HCT116 (cell line): ENCODE results near the gene EGFR. TPM values are rescaled to one million over a fixed set of nuclear protein-coding genes. Genes with fewer than 3 reads are reported as not detected.

ENCODE experiments used
- ATAC-seq: fragments of 200-7000 bp; cut with Tn5 transposase; 2 replicates; pipeline ENCODE4 v1.9.1; 2020; ENCODE audit warnings: mild to moderate bottlenecking, moderate library complexity
- BruUV-seq: library from RNA; stranded (reverse); fragments of 400-500 nt; replicated peaks from 2 replicates; lab custom pipeline; 2021; lab: Mats Ljungman, UMichigan
- CTCF ChIA-PET: fragments of 300-600 bp; sonication (Branson Sonifier 250); formaldehyde crosslinking; loops from one replicate; lab custom pipeline; 2021; ENCODE audit warnings: antibody characterized with exemption; lab: Charles Lee
- POLR2A ChIA-PET: fragments of 300-600, 350-600 bp; sonication (Branson Sonifier 250); formaldehyde crosslinking; loops from one replicate; lab custom pipeline; 2021; ENCODE audit warnings: antibody characterized with exemption; lab: Charles Lee
- RAD21 ChIA-PET, 2 experiments: fragments of 300-600 bp; sonication (Branson Sonifier 250); formaldehyde crosslinking; loops; one replicate each; lab custom pipeline; 2023; ENCODE audit warnings: low total read pairs in 2 of 2; ENCODE audit not compliant: uncharacterized antibody in 2 of 2, unreplicated experiment in 2 of 2, low non-redundant PET in 1 of 2; lab: Charles Lee
- DNase-seq: peaks from one replicate; pipeline ENCODE4 v3.0.0-alpha.2; 2010; ENCODE audit warnings: low read depth, low spot score
- H2AFZ ChIP-seq: fragments of 200-600 bp; shearing (Covaris generic), sonication (generic); 2 replicates; pipeline ENCODE4 v1.6.1; 2017; ENCODE audit warnings: low read depth, mixed run types, mixed read lengths, antibody characterized with exemption, low read length; ENCODE audit not compliant: poor library complexity, severe bottlenecking
- H3K27ac ChIP-seq: 2 replicates; pipeline ENCODE4 v1.5.1; 2012; ENCODE audit warnings: low read depth, low read length
- H3K27me3 ChIP-seq: fragments of 200-600 bp; sonication (generic); 2 replicates; pipeline ENCODE4 v1.6.1; 2016; ENCODE audit warnings: mixed run types, low read length, mixed read lengths; ENCODE audit not compliant: insufficient read depth
- H3K36me3 ChIP-seq, 2 experiments: fragments of 200-500 bp in 1 of 2; fragments of 200-600 bp in 1 of 2; sonication (Bioruptor generic) in 1 of 2; sonication (generic) in 1 of 2; 2 replicates each; pipeline versions ENCODE4 v1.5.1 to v1.6.1; 2014 to 2016; ENCODE audit warnings: low read length in 2 of 2, inconsistent platforms in 1 of 2, mixed read lengths in 1 of 2, mixed run types in 1 of 2; ENCODE audit not compliant: insufficient read depth in 2 of 2, control insufficient read depth in 1 of 2
- H3K4me1 ChIP-seq, 2 experiments: fragments of 200-600 bp in 1 of 2; sonication (generic) in 1 of 2; 2 replicates each; pipeline versions ENCODE4 v1.5.1 to v1.6.1; 2012 to 2017; ENCODE audit warnings: low read length in 2 of 2, inconsistent platforms in 1 of 2, mild to moderate bottlenecking in 1 of 2, mixed read lengths in 1 of 2, mixed run types in 1 of 2, moderate library complexity in 1 of 2; ENCODE audit not compliant: insufficient read depth in 2 of 2, control insufficient read depth in 1 of 2
- H3K4me2 ChIP-seq: fragments of 200-600 bp; sonication (generic); 2 replicates; pipeline ENCODE4 v1.6.1; 2017; ENCODE audit warnings: mixed run types, low read length, mixed read lengths
- H3K4me3 ChIP-seq, 2 experiments: fragments of 200-600 bp in 1 of 2; sonication (generic) in 1 of 2; replicated peaks in 1 of 2; 2 replicates each; pipeline ENCODE4 v1.5.1; 2011 to 2016; ENCODE audit warnings: low read length in 2 of 2, control low read depth in 1 of 2, low read depth in 1 of 2, mild to moderate bottlenecking in 1 of 2, mixed read lengths in 1 of 2, mixed run types in 1 of 2
- H3K79me2 ChIP-seq: fragments of 200-600 bp; sonication (generic); 2 replicates; pipeline ENCODE4 v1.6.1; 2017; ENCODE audit warnings: mild to moderate bottlenecking, mixed run types, low read length, moderate library complexity, mixed read lengths; ENCODE audit not compliant: insufficient read depth
- H3K9ac ChIP-seq: fragments of 200-600 bp; sonication (generic); 2 replicates; pipeline ENCODE4 v1.6.1; 2016; ENCODE audit warnings: low read length, mixed read lengths
- H3K9me2 ChIP-seq: fragments of 200-600 bp; sonication (generic), shearing (Covaris generic); 2 replicates; pipeline ENCODE4 v1.6.1; 2017; ENCODE audit warnings: mixed run types, mild to moderate bottlenecking, moderate library complexity; ENCODE audit not compliant: insufficient read depth
- H3K9me3 ChIP-seq, 2 experiments: fragments of 200-500 bp in 1 of 2; fragments of 200-600 bp in 1 of 2; sonication (Bioruptor generic) in 1 of 2; sonication (generic) in 1 of 2; 2 replicates each; pipeline ENCODE4 v1.6.1; 2014 to 2017; ENCODE audit warnings: low read length in 2 of 2, mixed read lengths in 2 of 2, inconsistent platforms in 1 of 2, low read depth in 1 of 2, mild to moderate bottlenecking in 1 of 2, mixed run types in 1 of 2, moderate library complexity in 1 of 2; ENCODE audit not compliant: control insufficient read depth in 1 of 2, insufficient read depth in 1 of 2
- H4K20me1 ChIP-seq: fragments of 200-600 bp; sonication (generic), shearing (Covaris generic); 2 replicates; pipeline ENCODE4 v1.6.1; 2017; ENCODE audit warnings: mixed run types, mild to moderate bottlenecking, moderate library complexity; ENCODE audit not compliant: insufficient read depth
- ATF3 ChIP-seq: IDR thresholded peaks from 2 replicates; pipeline ENCODE4 v1.6.1; 2012
- CTCF ChIP-seq, 3 experiments: fragments of 200-600 bp in 1 of 3; sonication (generic) in 1 of 3; IDR thresholded peaks in 2 of 3; conservative IDR thresholded peaks in 1 of 3; 2 replicates each; pipeline ENCODE4 v1.5.1; 2012 to 2017; ENCODE audit warnings: low read depth in 2 of 3, low read length in 2 of 3, antibody characterized with exemption in 1 of 3, borderline replicate concordance in 1 of 3, control low read depth in 1 of 3, mild to moderate bottlenecking in 1 of 3, mixed read lengths in 1 of 3, mixed run types in 1 of 3, moderate library complexity in 1 of 3; ENCODE audit not compliant: insufficient read depth in 1 of 3
- FOSL1 ChIP-seq: IDR thresholded peaks from 2 replicates; pipeline ENCODE4 v1.6.1; 2012; ENCODE audit warnings: low read depth
- REST ChIP-seq: IDR thresholded peaks from 2 replicates; pipeline ENCODE4 v1.6.1; 2012; ENCODE audit warnings: low read depth
- SRF ChIP-seq: IDR thresholded peaks from 2 replicates; pipeline ENCODE4 v1.6.1; 2012; ENCODE audit warnings: low read depth
- TCF7L2 ChIP-seq: IDR thresholded peaks from 2 replicates; pipeline ENCODE4 v1.7.0; 2011; ENCODE audit warnings: borderline replicate concordance, inconsistent platforms; ENCODE audit not compliant: insufficient read depth, insufficient read length; ENCODE audit errors: extremely low read depth
- intact Hi-C: fragments of 100-400 bp; cut with micrococcal nuclease; formaldehyde crosslinking; loops from 2 replicates; pipeline ENCODE4 v1.10.0; 2022
- total RNA-seq: library from RNA; stranded (reverse); gene quantifications from one replicate; pipeline ENCODE4 v1.2.1, GENCODE V29; 2021; ENCODE audit not compliant: unreplicated experiment

The EGFR gene
- total RNA-seq, 1 experiment from 2014 or later, result 71.5 TPM

- TF ChIP-seq ATF3 (no peak), SRF (no peak), REST (no peak), FOSL1 (no peak), CTCF (IDR thresholded peaks at IDR 0.05 in 2 of 3, conservative IDR thresholded peaks at IDR 0.05 in 1 of 3; ENCODE audit: borderline replicate concordance in 1 of 3, insufficient read depth in 1 of 3, low read depth in 2 of 3, low read length in 2 of 3) (no peak), TCF7L2 (no peak)
- no peaks in the 10 kb centered on the region for H3K4me1 ChIP-seq
- H3K27me3 ChIP-seq, result peaks cover 7% of the 10 kb centered on the region; the same call in 1 of the 2 replicates
- H3K9me2 ChIP-seq, result no peaks in the 10 kb centered on the region
- DNase-seq, result no peak
- H3K4me2 ChIP-seq, result no peak overlapping the region
- no peak overlapping the region for H3K27ac ChIP-seq
- ChIA-PET POLR2A (no interaction called here), RAD21 (no interaction called here), CTCF (no interaction called here)
- no peaks in the 10 kb centered on the region for H4K20me1 ChIP-seq
- no peak overlapping the region for H3K4me3 ChIP-seq
- ATAC-seq, result no peak
- BruUV-seq, result no TSS peak
- no peaks in the 10 kb centered on the region for H3K79me2 ChIP-seq
- no peak overlapping the region for H3K9ac ChIP-seq
- intact Hi-C loops, result no loop called here
- no peaks in the 10 kb centered on the region for H3K9me3 ChIP-seq
- H2AFZ ChIP-seq, result no peak overlapping the region
- no peaks in the 10 kb centered on the region for H3K36me3 ChIP-seq
Observed at GRCh38 chr7:55234408-55234807, 215.6 kb downstream of the EGFR start.
